GM21529 (cell line): ENCODE results near the gene MAP3K3.

ENCODE experiments used
- ATAC-seq: cut with Tn5 transposase; IDR thresholded peaks from one replicate; pipeline ENCODE4 v1.9.1; 2021; ENCODE audit not compliant: unreplicated experiment

MAP3K3 gene

DNA sequence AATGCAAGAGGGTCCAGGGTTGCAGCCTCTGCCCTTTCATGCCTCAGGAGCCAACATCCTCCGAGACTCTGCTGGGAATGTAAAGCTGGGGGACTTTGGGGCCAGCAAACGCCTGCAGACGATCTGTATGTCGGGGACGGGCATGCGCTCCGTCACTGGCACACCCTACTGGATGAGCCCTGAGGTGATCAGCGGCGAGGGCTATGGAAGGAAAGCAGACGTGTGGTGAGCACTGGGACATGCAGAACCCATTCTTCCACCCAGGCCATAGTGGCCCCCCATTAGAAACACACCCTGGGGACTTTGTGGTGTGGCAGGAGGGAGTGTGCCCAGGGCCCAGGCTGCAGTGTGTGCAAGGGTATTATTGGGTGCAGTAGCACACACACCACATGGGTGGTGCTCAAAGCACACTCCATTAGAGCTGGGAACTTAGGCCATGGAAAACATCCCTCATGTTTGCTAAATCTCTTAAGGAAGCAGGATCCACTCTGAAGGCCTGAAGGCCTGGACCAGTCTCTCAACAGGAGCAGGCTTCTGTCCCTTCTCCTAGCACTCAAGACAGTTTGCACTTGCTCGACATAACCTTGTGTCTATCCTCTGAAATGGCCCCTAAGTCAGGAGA lies 70.1 kb downstream of the MAP3K3 start:
- no peak for ATAC-seq

DNA sequence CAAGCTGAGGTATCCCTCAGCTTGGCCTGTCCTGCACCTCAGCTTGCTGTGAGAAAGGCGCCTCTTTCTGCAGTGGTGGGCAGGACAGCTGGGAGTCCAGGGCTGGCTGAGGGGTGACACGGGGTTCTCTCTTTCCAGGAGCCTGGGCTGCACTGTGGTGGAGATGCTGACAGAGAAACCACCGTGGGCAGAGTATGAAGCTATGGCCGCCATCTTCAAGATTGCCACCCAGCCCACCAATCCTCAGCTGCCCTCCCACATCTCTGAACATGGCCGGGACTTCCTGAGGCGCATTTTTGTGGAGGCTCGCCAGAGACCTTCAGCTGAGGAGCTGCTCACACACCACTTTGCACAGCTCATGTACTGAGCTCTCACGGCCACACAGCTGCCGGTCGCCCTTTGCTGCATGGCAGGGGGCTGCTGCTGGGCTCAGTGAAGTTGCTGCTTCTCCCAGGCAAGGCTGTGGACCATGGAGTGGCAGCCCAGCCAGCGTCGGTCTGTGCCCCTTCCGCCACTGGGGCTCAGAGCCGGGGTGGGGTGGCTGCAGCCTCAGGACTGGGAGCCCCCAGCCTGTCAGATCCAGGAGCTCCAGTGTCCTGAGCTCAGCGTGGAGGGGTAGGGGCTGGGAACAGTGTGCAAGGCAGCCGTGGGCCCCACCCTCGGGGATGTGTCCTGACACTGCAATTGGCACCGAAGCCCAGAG lies 71.3 kb downstream of the MAP3K3 start:
- no peak for ATAC-seq

DNA sequence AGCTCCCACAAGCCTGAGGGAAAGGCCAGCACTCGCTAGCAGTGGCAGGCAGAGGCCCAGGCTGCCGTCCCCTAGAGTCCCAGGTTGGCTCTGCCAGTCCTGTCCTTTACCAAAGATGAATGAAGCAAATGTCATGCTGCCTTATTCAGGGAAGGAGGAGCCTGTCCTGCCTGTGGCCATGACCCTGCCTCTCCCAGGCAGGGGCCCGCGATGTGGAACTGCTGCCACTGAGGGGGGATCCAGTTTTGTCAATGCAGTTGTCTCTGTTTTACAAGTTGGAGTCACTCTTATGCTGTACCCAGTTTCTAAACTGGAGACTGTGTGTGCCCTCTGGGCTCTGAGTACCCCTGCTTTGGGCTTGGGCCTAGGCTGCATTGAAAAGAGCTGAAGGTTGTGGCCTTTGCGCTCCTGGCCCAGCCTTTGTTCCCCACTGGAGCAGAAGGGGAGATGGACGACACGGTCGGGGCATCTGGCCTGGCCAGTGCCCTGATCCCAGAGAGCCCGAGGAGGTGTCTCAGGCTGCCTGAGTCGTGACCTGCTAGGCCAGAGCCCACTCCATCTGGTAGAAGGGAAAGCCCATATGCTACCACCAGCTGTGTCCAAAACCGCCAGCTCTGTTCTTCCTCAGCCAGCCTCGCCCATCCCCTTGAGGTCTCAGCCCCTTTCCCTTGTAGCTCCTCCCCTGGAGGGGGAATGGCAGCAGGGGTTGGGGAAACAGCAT lies 72.2 kb downstream of the MAP3K3 start:
- no peak for ATAC-seq

DNA sequence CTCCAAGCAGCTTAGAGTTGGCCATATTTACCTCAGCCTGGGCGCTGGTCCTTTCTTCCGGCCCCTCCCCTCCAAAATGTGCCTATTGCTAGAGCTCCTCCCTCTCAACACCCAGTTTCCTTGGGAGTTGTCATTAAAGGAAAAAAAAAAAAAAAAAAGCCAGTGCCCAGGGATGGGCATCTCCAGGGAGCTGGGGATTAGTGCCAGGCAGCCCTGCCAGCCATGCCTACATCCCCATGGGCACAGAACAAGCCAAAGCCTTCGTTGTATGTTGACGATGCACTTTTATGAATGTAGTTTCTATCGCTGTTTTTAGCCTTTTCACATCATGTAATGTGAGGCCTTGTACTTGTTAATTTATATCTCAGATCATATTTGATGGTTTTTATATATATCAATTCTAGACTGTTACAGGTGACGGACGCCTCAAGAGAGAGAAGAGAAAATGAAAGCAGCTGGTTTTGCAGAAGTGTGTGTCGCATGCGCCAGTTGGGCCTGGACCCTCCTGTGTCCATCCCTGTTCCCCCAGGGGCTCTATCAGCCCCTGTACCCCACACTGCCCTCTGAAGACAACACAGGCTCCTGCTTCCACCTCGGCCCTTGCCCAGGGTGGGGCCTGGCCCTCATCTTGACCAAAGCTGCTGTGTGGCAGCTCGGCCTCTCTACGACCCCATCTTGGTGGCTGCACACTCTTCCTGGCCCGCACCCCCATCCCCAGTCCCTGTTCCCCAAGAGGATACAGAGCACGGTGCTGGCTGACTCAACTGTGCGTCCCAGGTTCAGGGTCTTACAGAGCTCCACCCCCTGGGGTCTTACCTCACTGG lies 72.9 kb downstream of the MAP3K3 start:
- ATAC-seq = no peak

- ATAC-seq = no peak
These were observed 73.7 kb downstream of the MAP3K3 start for GRCh38 chr17:63695889-63696288.

- no peak for ATAC-seq
These were observed 74.3 kb downstream of the MAP3K3 start for GRCh38 chr17:63696381-63696961.

GRCh38 chr17:63697341-63698286 lies 75.4 kb downstream of the MAP3K3 start:
- ATAC-seq = peak; percentile 28

- ATAC-seq = no peak
These were observed 76.2 kb downstream of the MAP3K3 start for GRCh38 chr17:63698381-63698885.

DNA sequence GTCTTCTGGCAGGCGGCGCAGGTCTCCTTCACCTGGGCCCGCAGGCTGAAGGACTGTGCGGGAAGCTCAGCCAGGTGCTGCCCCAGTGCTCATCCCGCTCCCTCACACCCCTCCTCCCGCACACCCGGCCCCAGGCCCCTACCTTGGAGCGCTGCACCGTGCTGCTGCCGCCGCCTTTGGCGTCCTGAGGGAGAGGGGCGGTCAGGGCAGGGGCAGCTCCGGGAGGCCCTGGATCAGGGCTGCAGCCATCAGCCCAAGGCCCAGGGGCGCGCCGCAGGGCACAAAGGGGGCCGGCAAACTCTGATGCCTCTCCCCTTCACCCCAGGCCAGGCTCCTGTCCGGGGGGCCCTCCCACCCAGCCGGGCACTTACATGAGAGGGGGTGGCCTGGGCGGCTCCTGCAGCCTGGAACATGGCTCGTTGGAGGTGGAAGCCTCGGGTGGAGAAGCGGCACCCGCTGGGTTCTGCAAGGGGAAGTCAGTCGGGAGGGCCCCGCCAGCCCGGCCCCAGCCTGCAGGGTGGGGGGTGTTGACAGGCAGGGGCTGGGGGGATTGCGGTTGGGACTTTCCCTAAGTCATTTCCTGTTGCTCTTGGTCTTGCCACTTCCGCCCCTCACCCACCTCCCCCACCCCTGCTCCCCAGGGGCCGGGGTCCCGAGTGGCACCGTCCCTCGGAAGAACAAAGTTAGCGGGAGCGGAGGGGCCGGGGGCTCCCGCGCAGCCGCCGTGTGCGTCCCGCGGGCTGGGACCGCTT lies 76.8 kb downstream of the MAP3K3 start:
- peak; percentile 25 for ATAC-seq

- ATAC-seq = peak; percentile 7
These were observed 77.7 kb downstream of the MAP3K3 start, which contains the start of gene LIMD2 for GRCh38 chr17:63699638-63700527. Gene LIMD2, minus strand, starts transcription at chr17:63700125. Its CDS starts 827 bp downstream, at chr17:63699298.

- no peak for ATAC-seq
These were observed 78.6 kb downstream of the MAP3K3 start for GRCh38 chr17:63700528-63701455.

DNA sequence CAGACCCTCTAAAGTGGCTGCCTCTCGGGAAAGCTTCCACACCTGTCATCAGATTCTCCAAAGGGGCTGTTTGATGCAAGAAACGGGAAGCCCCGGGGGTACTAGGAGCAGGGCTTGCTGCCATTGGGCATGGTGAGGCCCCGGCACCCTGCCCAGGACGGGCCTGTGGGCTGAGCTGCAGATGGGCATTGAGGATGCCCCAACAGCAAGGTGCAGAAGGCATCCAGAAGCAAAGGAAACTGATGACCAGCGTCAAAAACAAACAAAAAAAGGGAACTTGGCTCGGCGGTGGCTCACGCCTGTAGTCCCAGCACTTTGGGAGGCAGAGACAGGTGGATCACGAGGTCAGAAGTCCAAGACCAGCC lies 79.2 kb downstream of the MAP3K3 start:
- no peak for ATAC-seq

GRCh38 chr17:63701868-63702720 lies 79.9 kb downstream of the MAP3K3 start:
- no peak for ATAC-seq

GRCh38 chr17:63702721-63703015 lies 80.5 kb downstream of the MAP3K3 start:
- no peak for ATAC-seq

- no peak for ATAC-seq
These were observed 80.8 kb downstream of the MAP3K3 start for GRCh38 chr17:63703029-63703428.
